Osteoblast (primary cell): ENCODE data around the gene IL17REL. TPM values are rescaled to one million over a fixed set of nuclear protein-coding genes. Genes with fewer than 3 reads are reported as not detected.

Source experiments
- DNase-seq: peaks from one replicate; pipeline ENCODE4 v3.0.0; 2011; ENCODE audit warnings: low spot score, mixed read lengths; ENCODE audit not compliant: insufficient read length; ENCODE audit errors: missing footprints
- H2AFZ ChIP-seq: 2 replicates; pipeline ENCODE4 v1.6.0; 2011; ENCODE audit warnings: mild to moderate bottlenecking, low read length
- H3K27ac ChIP-seq: 2 replicates; pipeline ENCODE4 v1.5.1; 2011; ENCODE audit warnings: mild to moderate bottlenecking, low read depth, low read length, moderate library complexity
- H3K27me3 ChIP-seq: 2 replicates; pipeline ENCODE4 v1.6.0; 2012; ENCODE audit warnings: mild to moderate bottlenecking, control low read depth, inconsistent platforms, low read length, moderate library complexity; ENCODE audit not compliant: insufficient read depth
- H3K36me3 ChIP-seq: 2 replicates; pipeline ENCODE4 v1.5.1; 2011; ENCODE audit warnings: mild to moderate bottlenecking, low read length, control low read depth, moderate library complexity; ENCODE audit not compliant: insufficient read depth
- H3K4me1 ChIP-seq: 2 replicates; pipeline ENCODE4 v1.5.1; 2011; ENCODE audit warnings: mild to moderate bottlenecking, low read length, control low read depth, moderate library complexity; ENCODE audit not compliant: insufficient read depth
- H3K4me2 ChIP-seq: 2 replicates; pipeline ENCODE4 v1.6.0; 2011; ENCODE audit warnings: mild to moderate bottlenecking, low read length; ENCODE audit not compliant: insufficient read depth
- H3K4me3 ChIP-seq: fragments of 200-600 bp; sonication (generic); 3 replicates; pipeline ENCODE4 v1.5.1; 2012; ENCODE audit warnings: mild to moderate bottlenecking, low read length, inconsistent platforms; ENCODE audit not compliant: insufficient read depth
- H3K79me2 ChIP-seq: 2 replicates; pipeline ENCODE4 v1.6.0; 2012; ENCODE audit warnings: mild to moderate bottlenecking, low read length, control low read depth, inconsistent platforms; ENCODE audit not compliant: insufficient read depth
- H3K9me3 ChIP-seq: 2 replicates; pipeline ENCODE4 v1.5.1; 2011; ENCODE audit warnings: low read depth, low read length, control low read depth
- H4K20me1 ChIP-seq: 2 replicates; pipeline ENCODE4 v1.6.0; 2012; ENCODE audit warnings: mild to moderate bottlenecking, low read length, control low read depth; ENCODE audit not compliant: insufficient read depth
- total RNA-seq: library from RNA; depleted of rRNA; stranded (reverse); fragments of >200 nt; gene quantifications from 2 replicates; pipeline ENCODE4 v1.2.3, GENCODE V29; 2012
- TF ChIP-seq, protein P1 (sequence below): IDR thresholded peaks from 2 replicates; pipeline ENCODE4 v1.5.1; 2011; ENCODE audit warnings: mild to moderate bottlenecking, low read depth, low read length, moderate library complexity; ENCODE audit errors: extremely low read depth

IL17REL gene
- total RNA-seq, 1 donor: not detected

DNA sequence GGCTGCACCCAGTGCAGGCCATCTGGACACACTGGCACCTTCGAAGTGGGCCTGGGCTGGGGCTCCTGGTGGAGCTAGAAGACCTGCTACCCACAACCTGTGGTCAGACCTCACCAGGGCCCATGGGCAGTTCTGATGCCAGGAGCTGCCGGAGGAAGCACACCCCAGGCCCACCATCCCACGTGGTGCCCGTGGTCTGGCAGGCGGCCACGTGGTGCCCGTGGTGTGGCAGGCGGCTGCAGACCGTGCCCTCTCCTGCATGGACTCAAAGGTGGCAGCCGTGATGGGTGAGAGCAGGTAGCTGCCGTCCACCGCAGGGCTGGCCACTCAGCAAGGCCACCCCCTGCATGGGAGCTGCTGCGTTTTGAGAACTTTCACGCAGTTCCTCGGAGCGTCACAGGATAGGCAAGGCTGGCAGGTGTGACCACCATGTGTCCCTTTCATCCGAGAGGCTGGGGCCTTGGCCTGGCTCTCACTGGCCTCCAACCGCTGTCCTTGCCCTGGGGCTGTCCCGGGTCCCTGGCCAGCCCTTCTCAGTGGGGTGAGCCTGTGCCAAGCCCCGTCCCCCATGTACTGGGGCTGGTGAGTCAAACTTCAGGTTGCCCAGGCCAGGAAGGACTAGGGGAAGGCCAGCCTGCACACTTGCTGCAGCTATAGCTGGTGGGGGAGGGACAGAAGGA is 3.9 kb upstream of the IL17REL start:
- no peak overlapping the region for H2AFZ ChIP-seq

DNA sequence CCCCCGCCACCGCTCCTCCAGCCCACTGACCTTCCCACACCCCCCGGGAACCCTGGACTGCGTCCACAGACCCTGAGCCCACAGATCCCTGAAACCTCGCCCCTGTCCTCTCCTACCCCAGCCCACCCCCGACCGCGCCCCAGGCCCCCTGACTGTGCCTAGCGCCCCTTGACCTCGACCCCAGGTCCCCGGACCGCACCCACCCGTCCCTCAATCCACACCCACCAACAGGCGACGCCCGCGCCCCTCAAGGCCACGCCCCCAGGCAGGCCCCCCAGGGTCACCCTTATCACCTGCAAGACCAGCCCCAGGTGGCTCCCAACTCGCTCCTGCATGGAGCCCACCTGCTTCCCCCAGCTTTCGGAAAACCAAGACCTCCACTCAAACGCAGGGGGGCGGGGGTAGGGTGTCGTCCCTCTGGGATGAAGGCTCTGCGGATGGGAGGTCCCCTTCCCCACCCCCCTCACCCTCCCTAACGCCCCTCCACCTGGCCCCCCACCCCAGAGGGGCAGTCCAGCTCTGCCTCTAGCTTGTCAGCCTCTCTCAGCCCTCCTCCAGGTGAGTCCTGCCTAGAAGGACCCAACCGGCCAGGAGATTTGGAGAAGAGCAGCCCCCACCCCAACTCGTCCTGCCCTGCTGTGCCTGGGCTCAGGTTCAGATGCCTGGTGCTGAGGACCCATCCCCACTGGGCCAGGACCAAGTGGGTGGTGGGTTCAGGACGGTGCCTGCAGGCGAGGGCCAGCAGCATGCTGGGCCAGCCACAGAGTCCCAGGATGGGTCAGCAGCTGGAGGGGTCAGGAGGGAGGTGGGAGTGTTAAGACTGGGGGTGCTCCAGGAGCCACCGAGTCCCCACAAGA is 3.1 kb upstream of the IL17REL start:
- no peaks in the 10 kb centered on the region for H3K9me3 ChIP-seq
- no peak overlapping the region for H3K27ac ChIP-seq
- TF ChIP-seq, protein P1, sequence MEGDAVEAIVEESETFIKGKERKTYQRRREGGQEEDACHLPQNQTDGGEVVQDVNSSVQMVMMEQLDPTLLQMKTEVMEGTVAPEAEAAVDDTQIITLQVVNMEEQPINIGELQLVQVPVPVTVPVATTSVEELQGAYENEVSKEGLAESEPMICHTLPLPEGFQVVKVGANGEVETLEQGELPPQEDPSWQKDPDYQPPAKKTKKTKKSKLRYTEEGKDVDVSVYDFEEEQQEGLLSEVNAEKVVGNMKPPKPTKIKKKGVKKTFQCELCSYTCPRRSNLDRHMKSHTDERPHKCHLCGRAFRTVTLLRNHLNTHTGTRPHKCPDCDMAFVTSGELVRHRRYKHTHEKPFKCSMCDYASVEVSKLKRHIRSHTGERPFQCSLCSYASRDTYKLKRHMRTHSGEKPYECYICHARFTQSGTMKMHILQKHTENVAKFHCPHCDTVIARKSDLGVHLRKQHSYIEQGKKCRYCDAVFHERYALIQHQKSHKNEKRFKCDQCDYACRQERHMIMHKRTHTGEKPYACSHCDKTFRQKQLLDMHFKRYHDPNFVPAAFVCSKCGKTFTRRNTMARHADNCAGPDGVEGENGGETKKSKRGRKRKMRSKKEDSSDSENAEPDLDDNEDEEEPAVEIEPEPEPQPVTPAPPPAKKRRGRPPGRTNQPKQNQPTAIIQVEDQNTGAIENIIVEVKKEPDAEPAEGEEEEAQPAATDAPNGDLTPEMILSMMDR: no peak
- peaks cover 45% of the 10 kb centered on the region for H3K27me3 ChIP-seq
- H3K4me3 ChIP-seq: no peak overlapping the region
- no peaks in the 10 kb centered on the region for H4K20me1 ChIP-seq
- H3K4me2 ChIP-seq: no peak overlapping the region
- H2AFZ ChIP-seq: no peak overlapping the region
- H3K36me3 ChIP-seq: no peaks in the 10 kb centered on the region
- no peaks in the 10 kb centered on the region for H3K4me1 ChIP-seq
- no peaks in the 10 kb centered on the region for H3K79me2 ChIP-seq
- DNase-seq: peak; percentile 69

More for the DNA sequence above, 3.9 kb upstream of the IL17REL start:
- H3K27ac ChIP-seq: no peak overlapping the region
- H3K27me3 ChIP-seq: peaks cover 41% of the 10 kb centered on the region
- no peaks in the 10 kb centered on the region for H3K79me2 ChIP-seq
- TF ChIP-seq, protein P1: no peak
- DNase-seq: peak; percentile 86
- H3K4me2 ChIP-seq: no peak overlapping the region
- H3K36me3 ChIP-seq: no peaks in the 10 kb centered on the region
- H3K4me1 ChIP-seq: no peaks in the 10 kb centered on the region
- H3K4me3 ChIP-seq: no peak overlapping the region
- no peaks in the 10 kb centered on the region for H3K9me3 ChIP-seq
- H4K20me1 ChIP-seq: no peaks in the 10 kb centered on the region

DNA sequence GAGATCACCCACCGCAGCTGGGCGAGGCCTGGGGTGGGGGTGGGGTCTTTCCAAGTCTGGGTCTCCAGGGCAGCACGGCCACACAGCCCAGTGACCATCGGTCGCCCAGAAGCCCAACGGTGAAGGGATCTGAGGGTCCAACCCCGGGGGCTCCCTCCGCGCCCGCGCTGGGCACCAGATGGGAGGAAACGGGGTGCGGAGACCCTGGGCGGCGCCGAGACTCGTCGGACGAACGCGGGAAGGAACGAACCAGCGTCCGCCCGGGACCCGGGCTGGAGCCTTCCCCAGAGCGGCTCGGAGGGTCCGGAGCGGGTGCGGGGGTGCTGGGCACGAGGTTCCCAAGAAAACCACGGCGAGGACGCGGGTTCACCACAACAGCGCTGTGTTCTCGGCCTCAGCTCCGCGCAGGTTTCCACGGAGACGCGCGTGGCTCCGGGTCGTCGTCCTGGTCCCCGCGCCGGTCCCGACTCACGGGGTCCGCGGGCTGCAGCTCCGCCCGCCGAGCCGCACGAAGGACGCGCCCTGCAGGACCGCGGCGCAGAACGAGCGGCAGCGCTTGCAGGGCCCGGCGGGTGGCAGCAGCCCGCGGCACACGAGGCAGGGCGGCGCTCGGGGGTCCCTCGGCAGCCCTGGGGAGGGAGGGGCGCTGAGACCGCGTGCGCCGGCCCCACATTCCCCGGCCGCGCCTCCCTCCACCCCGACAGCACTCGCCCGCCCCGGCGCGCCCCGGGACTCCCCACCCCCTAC is 2.3 kb upstream of the IL17REL start:
- TF ChIP-seq, protein P1: no peak
- no peak overlapping the region for H2AFZ ChIP-seq
- no peaks in the 10 kb centered on the region for H3K36me3 ChIP-seq
- H3K4me2 ChIP-seq: no peak overlapping the region
- no peak overlapping the region for H3K27ac ChIP-seq
- H4K20me1 ChIP-seq: no peaks in the 10 kb centered on the region
- H3K4me1 ChIP-seq: no peaks in the 10 kb centered on the region
- H3K79me2 ChIP-seq: no peaks in the 10 kb centered on the region
- no peak overlapping the region for H3K4me3 ChIP-seq
- peak; percentile 65 for DNase-seq
- peaks cover 47% of the 10 kb centered on the region for H3K27me3 ChIP-seq
- H3K9me3 ChIP-seq: no peaks in the 10 kb centered on the region

DNA sequence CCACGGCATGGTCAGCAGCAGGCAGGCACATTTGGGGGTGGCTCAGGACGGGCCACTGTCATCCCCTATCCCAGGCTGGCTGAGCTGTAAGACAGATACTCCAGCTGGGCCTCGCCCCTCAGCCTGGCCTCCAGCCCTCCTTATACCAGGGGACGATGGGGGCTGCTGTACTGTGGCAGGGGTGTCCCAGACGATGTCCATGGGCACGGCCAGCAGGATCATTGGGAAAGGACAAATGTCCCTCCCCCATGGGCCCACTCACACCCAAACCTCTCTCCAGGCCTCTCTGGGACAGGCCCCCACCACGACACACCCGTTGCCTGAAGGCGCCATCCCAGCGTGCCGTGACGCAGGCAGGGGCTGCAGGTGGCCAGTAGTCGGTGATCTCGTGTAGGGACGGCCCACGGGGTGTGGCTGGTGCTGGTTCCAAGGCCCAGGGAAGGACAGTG is 1.5 kb upstream of the IL17REL start:
- Histone ChIP-seq H3K27me3 (peaks cover 46% of the 10 kb centered on the region), H3K4me3 (no peak overlapping the region), H3K9me3 (no peaks in the 10 kb centered on the region), H3K27ac (no peak overlapping the region), H4K20me1 (no peaks in the 10 kb centered on the region), H3K4me1 (no peaks in the 10 kb centered on the region), H3K4me2 (no peak overlapping the region), H3K36me3 (no peaks in the 10 kb centered on the region), H3K79me2 (no peaks in the 10 kb centered on the region), H2AFZ (no peak overlapping the region)
- peak; percentile 91 for DNase-seq
- TF ChIP-seq, protein P1: no peak
